Measurements from ENCODE around the gene TEX2.

DNA sequence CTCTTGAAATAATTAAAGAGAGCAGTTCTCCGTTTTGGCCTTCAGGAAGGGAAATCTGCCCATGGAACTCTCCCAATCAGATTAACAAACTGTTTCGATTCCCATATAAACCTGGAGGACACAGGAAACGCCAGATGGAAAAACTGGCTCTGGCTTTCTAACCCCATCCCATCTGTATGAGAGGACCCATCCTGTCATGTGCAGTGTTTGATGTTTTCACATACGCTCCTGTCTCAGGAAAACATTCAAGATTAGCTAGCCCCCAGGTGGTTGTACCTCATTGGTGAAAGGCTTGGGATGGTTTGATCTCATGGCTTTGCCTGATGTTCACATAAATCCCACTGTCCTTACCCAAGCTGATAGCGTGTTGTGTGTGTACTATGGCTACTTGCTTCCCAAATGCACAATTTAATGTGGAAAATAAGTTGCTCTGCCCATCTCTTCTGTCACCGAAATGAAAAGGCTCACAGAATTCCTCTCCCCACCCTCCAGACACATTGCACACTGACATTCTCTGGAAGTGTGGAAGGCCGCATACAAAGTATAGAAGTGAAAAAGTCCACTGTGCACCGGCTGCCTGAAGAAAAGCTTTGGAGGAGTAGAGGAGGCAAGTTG, 114.9 kb downstream of the TEX2 start:
- TF ChIP-seq, protein P1, sequence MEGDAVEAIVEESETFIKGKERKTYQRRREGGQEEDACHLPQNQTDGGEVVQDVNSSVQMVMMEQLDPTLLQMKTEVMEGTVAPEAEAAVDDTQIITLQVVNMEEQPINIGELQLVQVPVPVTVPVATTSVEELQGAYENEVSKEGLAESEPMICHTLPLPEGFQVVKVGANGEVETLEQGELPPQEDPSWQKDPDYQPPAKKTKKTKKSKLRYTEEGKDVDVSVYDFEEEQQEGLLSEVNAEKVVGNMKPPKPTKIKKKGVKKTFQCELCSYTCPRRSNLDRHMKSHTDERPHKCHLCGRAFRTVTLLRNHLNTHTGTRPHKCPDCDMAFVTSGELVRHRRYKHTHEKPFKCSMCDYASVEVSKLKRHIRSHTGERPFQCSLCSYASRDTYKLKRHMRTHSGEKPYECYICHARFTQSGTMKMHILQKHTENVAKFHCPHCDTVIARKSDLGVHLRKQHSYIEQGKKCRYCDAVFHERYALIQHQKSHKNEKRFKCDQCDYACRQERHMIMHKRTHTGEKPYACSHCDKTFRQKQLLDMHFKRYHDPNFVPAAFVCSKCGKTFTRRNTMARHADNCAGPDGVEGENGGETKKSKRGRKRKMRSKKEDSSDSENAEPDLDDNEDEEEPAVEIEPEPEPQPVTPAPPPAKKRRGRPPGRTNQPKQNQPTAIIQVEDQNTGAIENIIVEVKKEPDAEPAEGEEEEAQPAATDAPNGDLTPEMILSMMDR (IDR thresholded peaks at IDR 0.05): no peak
- TF ChIP-seq POLR2A (IDR thresholded peaks at IDR 0.05): no peak

Data from Peyer's patch (tissue), 4 donors.